T-cell (primary cell): ENCODE results near the gene ANKRD42. TPM values are rescaled to one million over a fixed set of nuclear protein-coding genes. Genes with fewer than 3 reads are reported as not detected.
A peak's percentile ranks its signal among the peaks of the same experiment; 100 is the strongest.

Experiments
- ATAC-seq, 4 experiments: fragments of 200-7000 bp in 3 of 4; fragments of 150-1000 bp in 1 of 4; cut with Tn5 transposase; replicated peaks in 1 of 4; 1 replicate in 3 of 4; 2 replicates in 1 of 4; pipeline ENCODE4 v1.10.0; 2021; ENCODE audit warnings: moderate library complexity in 3 of 4, mild to moderate bottlenecking in 2 of 4, moderate number of reproducible peaks in 1 of 4
- CTCF ChIA-PET, 2 donors: fragments of 300-600 bp; sonication (Branson Sonifier 250); formaldehyde crosslinking; loops; one replicate each; lab custom pipeline; 2022; ENCODE audit warnings: antibody characterized with exemption in 2 of 2; lab: Charles Lee
- POLR2A ChIA-PET, 2 donors: fragments of 300-600 bp; sonication (Branson Sonifier 250); formaldehyde crosslinking; loops; one replicate each; lab custom pipeline; 2022; ENCODE audit warnings: antibody characterized with exemption in 2 of 2; lab: Charles Lee
- DNase-seq, 35 experiments: peaks; one replicate each; pipeline versions ENCODE4 v3.0.0 to v3.0.0-alpha.2; 2013 to 2023
- H3K27ac ChIP-seq: one replicate; pipeline ENCODE4 v1.5.1; 2013; ENCODE audit warnings: low read length
- H3K27me3 ChIP-seq, 2 experiments: replicated peaks in 1 of 2; 1 replicate in 1 of 2; 2 replicates in 1 of 2; pipeline versions ENCODE4 v1.6.1 to v1.7.0; 2013; ENCODE audit warnings: low read length in 1 of 2, mixed read lengths in 1 of 2; ENCODE audit not compliant: control insufficient read depth in 2 of 2, insufficient read depth in 2 of 2; ENCODE audit errors: extremely low read depth in 1 of 2
- H3K36me3 ChIP-seq, 2 donors: 1 replicate in 1 of 2; 2 replicates in 1 of 2; pipeline versions ENCODE4 v1.6.1 to v1.7.0; 2013; ENCODE audit warnings: low read length in 1 of 2; ENCODE audit not compliant: control insufficient read depth in 2 of 2, insufficient read depth in 1 of 2; ENCODE audit errors: extremely low read depth in 1 of 2
- H3K4me1 ChIP-seq, 2 experiments: 1 replicate in 1 of 2; 2 replicates in 1 of 2; pipeline versions ENCODE4 v1.6.1 to v1.7.0; 2013; ENCODE audit warnings: low read length in 2 of 2, mixed read lengths in 1 of 2; ENCODE audit not compliant: insufficient read depth in 2 of 2, control insufficient read depth in 1 of 2; ENCODE audit errors: extremely low read depth in 1 of 2
- H3K4me3 ChIP-seq, 2 donors: 1 replicate in 1 of 2; 2 replicates in 1 of 2; pipeline versions ENCODE4 v1.5.1 to v1.7.0; 2013; ENCODE audit warnings: mild to moderate bottlenecking in 2 of 2, low read length in 1 of 2, moderate library complexity in 1 of 2; ENCODE audit not compliant: control insufficient read depth in 1 of 2; ENCODE audit errors: extremely low read depth in 1 of 2
- H3K9me3 ChIP-seq: 2 replicates; pipeline ENCODE4 v1.7.0; 2013
- H3K27ac Mint-ChIP-seq, 2 donors: one replicate each; pipeline ENCODE4 v1.8.0; 2020 to 2021; ENCODE audit warnings: mild to moderate bottlenecking in 2 of 2, mixed read lengths in 2 of 2
- H3K27me3 Mint-ChIP-seq, 2 donors: one replicate each; pipeline ENCODE4 v1.8.0; 2021 to 2022; ENCODE audit warnings: mixed read lengths in 2 of 2
- H3K36me3 Mint-ChIP-seq: one replicate; pipeline ENCODE4 v1.8.0; 2021; ENCODE audit warnings: mixed read lengths
- H3K4me1 Mint-ChIP-seq, 3 donors: one replicate each; pipeline ENCODE4 v1.8.0; 2020 to 2022; ENCODE audit warnings: mixed read lengths in 3 of 3, mild to moderate bottlenecking in 1 of 3
- H3K4me3 Mint-ChIP-seq, 3 donors: one replicate each; pipeline ENCODE4 v1.8.0; 2020 to 2022; ENCODE audit warnings: mild to moderate bottlenecking in 3 of 3, mixed read lengths in 3 of 3, moderate library complexity in 3 of 3
- H3K9me3 Mint-ChIP-seq, 3 donors: one replicate each; pipeline ENCODE4 v1.8.0; 2020 to 2022; ENCODE audit warnings: mixed read lengths in 3 of 3
- WGBS: methylation state at CpG from one replicate; pipeline ENCODE4 v1.1.5; 2013; ENCODE audit warnings: missing lambda C conversion rate; ENCODE audit not compliant: insufficient coverage; 5-methylcytosine and 5-hydroxymethylcytosine counted together
- total RNA-seq, 35 experiments: library from RNA in 6 of 35; stranded (reverse) in 6 of 35; fragments of 120-200 nt in 1 of 35; gene quantifications; one replicate each; pipeline versions ENCODE4 v1.2.1 to v1.2.4 and lab custom pipeline; 2013 to 2026

Gene ANKRD42
- total RNA-seq, 5 donors from 2014 or later (not counting 1 experiment from before 2014, with no cell fraction given): 6.2 to 9.7 (median 7.9) TPM

GRCh38 chr11:83235825-83236224, 42.3 kb downstream of the ANKRD42 start:
- Mint-ChIP-seq H3K9me3 (no peaks in the 10 kb centered on the region), H3K4me1 (no peaks in the 10 kb centered on the region), H3K4me3 (no peak overlapping the region), H3K27me3 (no peaks in the 10 kb centered on the region), H3K27ac (no peak overlapping the region), H3K36me3 (peaks cover 11% of the 10 kb centered on the region)
- H3K4me3 ChIP-seq: no peak overlapping the region
- no peaks in the 10 kb centered on the region for H3K9me3 ChIP-seq
- DNase-seq (no peak), ATAC-seq (no peak)
- no peaks in the 10 kb centered on the region for H3K36me3 ChIP-seq
- WGBS: no CpG with 5 or more reads among the region's 1 CpG
- CTCF ChIA-PET: no interaction called here
- no peaks in the 10 kb centered on the region for H3K27me3 ChIP-seq
- no peaks in the 10 kb centered on the region for H3K4me1 ChIP-seq
- POLR2A ChIA-PET: no interaction called here
- no peak overlapping the region for H3K27ac ChIP-seq

GRCh38 chr11:83238111-83238510, 44.6 kb downstream of the ANKRD42 start:
- Mint-ChIP-seq H3K27me3 (no peaks in the 10 kb centered on the region), H3K4me1 (no peaks in the 10 kb centered on the region), H3K9me3 (no peaks in the 10 kb centered on the region), H3K4me3 (no peak overlapping the region), H3K27ac (no peak overlapping the region), H3K36me3 (peaks cover 5% of the 10 kb centered on the region)
- no peak for DNase-seq
- WGBS: 61% methylated on average over 2 of the region's 3 CpGs
- CTCF ChIA-PET: interaction anchor here in 1 of 2 donors (1.9 kb wide), 1 partner anchor 12 kb away, joined by 7 read pairs; no protein-coding TSS in a partner anchor
- H3K36me3 ChIP-seq: no peaks in the 10 kb centered on the region
- POLR2A ChIA-PET: no interaction called here
- ATAC-seq: no peak
- H3K4me1 ChIP-seq: no peaks in the 10 kb centered on the region
- H3K9me3 ChIP-seq: no peaks in the 10 kb centered on the region
- no peaks in the 10 kb centered on the region for H3K27me3 ChIP-seq
- no peak overlapping the region for H3K27ac ChIP-seq
- H3K4me3 ChIP-seq: no peak overlapping the region

GRCh38 chr11:83241291-83241946, 47.9 kb downstream of the ANKRD42 start:
- H3K4me3 ChIP-seq: no peak overlapping the region
- no peaks in the 10 kb centered on the region for H3K9me3 ChIP-seq
- H3K27me3 Mint-ChIP-seq: no peaks in the 10 kb centered on the region
- H3K4me3 Mint-ChIP-seq: no peak overlapping the region
- no peak overlapping the region for H3K27ac ChIP-seq
- H3K27ac Mint-ChIP-seq: no peak overlapping the region
- DNase-seq (peak in 2 of 35 experiments; percentile 1 to 14), ATAC-seq (no peak)
- CTCF ChIA-PET: no interaction called here
- POLR2A ChIA-PET: no interaction called here
- H3K4me1 ChIP-seq: no peaks in the 10 kb centered on the region
- H3K9me3 Mint-ChIP-seq: no peaks in the 10 kb centered on the region
- no peaks in the 10 kb centered on the region for H3K27me3 ChIP-seq
- H3K36me3 Mint-ChIP-seq: no peaks in the 10 kb centered on the region
- WGBS: 27% methylated on average over 3 of the region's 5 CpGs
- no peaks in the 10 kb centered on the region for H3K36me3 ChIP-seq
- no peaks in the 10 kb centered on the region for H3K4me1 Mint-ChIP-seq

GRCh38 chr11:83249445-83249844, 55.9 kb downstream of the ANKRD42 start:
- H3K36me3 ChIP-seq: no peaks in the 10 kb centered on the region
- Mint-ChIP-seq H3K27me3 (no peaks in the 10 kb centered on the region), H3K4me1 (peaks cover 0 to 4% (median 1%) of the 10 kb centered on the region in 3 donors), H3K9me3 (no peaks in the 10 kb centered on the region), H3K4me3 (no peak overlapping the region), H3K36me3 (peaks cover 4% of the 10 kb centered on the region), H3K27ac (no peak overlapping the region)
- no CpG with 5 or more reads among the region's 1 CpG for WGBS
- no peaks in the 10 kb centered on the region for H3K27me3 ChIP-seq
- POLR2A ChIA-PET: interaction anchor here (0.5 to 0.9 kb wide), 3 partner anchors 25 to 381 kb away, joined by 3 to 7 read pairs (median 5); no protein-coding TSS in a partner anchor
- H3K9me3 ChIP-seq: no peaks in the 10 kb centered on the region
- no peak overlapping the region for H3K27ac ChIP-seq
- CTCF ChIA-PET: interaction anchor here (0.6 to 4.1 kb wide), 30 partner anchors 10 to 532 kb away, joined by 3 to 36 read pairs (median 4); partner anchors contain the start of genes DDIAS (in 1 of the 2), PCF11 (in 1 of the 2) and PRCP (in 1 of the 2)
- H3K4me3 ChIP-seq: no peak overlapping the region
- DNase-seq (no peak), ATAC-seq (no peak)
- H3K4me1 ChIP-seq: no peaks in the 10 kb centered on the region

- Histone ChIP-seq H3K27me3 (no peaks in the 10 kb centered on the region), H3K9me3 (no peaks in the 10 kb centered on the region), H3K4me1 (no peaks in the 10 kb centered on the region), H3K4me3 (no peak overlapping the region), H3K36me3 (peaks cover 0 to 3% of the 10 kb centered on the region in 2 donors), H3K27ac (no peak overlapping the region)
- DNase-seq: peak in 10 of 35 experiments; percentile 1 to 68 (median 4)
- peaks cover 4% of the 10 kb centered on the region for H3K36me3 Mint-ChIP-seq
- ATAC-seq: peak; percentile 50 to 70 (median 70)
- no peak overlapping the region for H3K4me3 Mint-ChIP-seq
- H3K4me1 Mint-ChIP-seq: peaks cover 0 to 4% (median 1%) of the 10 kb centered on the region in 3 donors
- no peaks in the 10 kb centered on the region for H3K27me3 Mint-ChIP-seq
- ChIA-PET POLR2A (interaction anchor here (0.5 to 0.9 kb wide), 4 partner anchors 26 to 381 kb away, joined by 3 to 11 read pairs (median 6); no protein-coding TSS in a partner anchor), CTCF (interaction anchor here (0.6 to 4.1 kb wide), 33 partner anchors 10 to 534 kb away, joined by 3 to 36 read pairs (median 4); partner anchors contain the start of genes DDIAS (in 1 of the 2), PCF11 (in 1 of the 2) and PRCP (in 1 of the 2))
- no peaks in the 10 kb centered on the region for H3K9me3 Mint-ChIP-seq
- WGBS: no CpG with 5 or more reads among the region's 4 CpGs
- H3K27ac Mint-ChIP-seq: no peak overlapping the region
Observed at GRCh38 chr11:83249972-83250593, 56.6 kb downstream of the ANKRD42 start.

- Mint-ChIP-seq H3K4me3 (no peak overlapping the region), H3K27me3 (no peaks in the 10 kb centered on the region), H3K36me3 (peaks cover 8% of the 10 kb centered on the region), H3K9me3 (no peaks in the 10 kb centered on the region), H3K4me1 (peaks cover 0 to 4% (median 1%) of the 10 kb centered on the region in 3 donors), H3K27ac (no peak overlapping the region)
- DNase-seq (no peak), ATAC-seq (no peak)
- H3K9me3 ChIP-seq: no peaks in the 10 kb centered on the region
- H3K36me3 ChIP-seq: peaks cover 0 to 14% of the 10 kb centered on the region in 2 donors
- WGBS: no CpG with 5 or more reads among the region's 2 CpGs
- no peaks in the 10 kb centered on the region for H3K27me3 ChIP-seq
- H3K27ac ChIP-seq: no peak overlapping the region
- no peaks in the 10 kb centered on the region for H3K4me1 ChIP-seq
- ChIA-PET POLR2A (no interaction called here), CTCF (interaction anchor here in 1 of 2 donors (1.9 kb wide), 1 partner anchor 351 kb away, joined by 6 read pairs; the partner anchor contains the start of gene DDIAS)
- H3K4me3 ChIP-seq: no peak overlapping the region
Observed at GRCh38 chr11:83252266-83252665, 58.8 kb downstream of the ANKRD42 start.
